Stimulated activated naive B cell treated with anti-CD40 and anti-IgM and Interleukin-4, amounts not matched to agents 10 μg/mL and 1 μg/mL and 100 μg/mL, for 72 hours (primary cell): ENCODE results near the gene SLC18A3.

Source experiments
- ATAC-seq, 2 donors: fragments of 150-1000 bp; cut with Tn5 transposase; replicated peaks; 2 replicates each; pipeline ENCODE4 v1.10.0; 2021; ENCODE audit warnings: moderate library complexity in 1 of 2
- DNase-seq: peaks from one replicate; pipeline ENCODE4 v3.0.0; 2021
- H3K27ac Mint-ChIP-seq: one replicate; pipeline ENCODE4 v1.8.0; 2022; ENCODE audit warnings: mild to moderate bottlenecking, mixed read lengths
- H3K27me3 Mint-ChIP-seq, 2 donors: one replicate each; pipeline ENCODE4 v1.8.0; 2022; ENCODE audit warnings: mixed read lengths in 2 of 2
- H3K36me3 Mint-ChIP-seq, 2 donors: one replicate each; pipeline ENCODE4 v1.8.0; 2022; ENCODE audit warnings: mixed read lengths in 2 of 2, mild to moderate bottlenecking in 1 of 2
- H3K4me1 Mint-ChIP-seq, 2 donors: one replicate each; pipeline ENCODE4 v1.8.0; 2022; ENCODE audit warnings: mixed read lengths in 2 of 2, mild to moderate bottlenecking in 1 of 2
- H3K4me3 Mint-ChIP-seq, 2 donors: one replicate each; pipeline ENCODE4 v1.8.0; 2022; ENCODE audit warnings: mild to moderate bottlenecking in 2 of 2, mixed read lengths in 2 of 2, moderate library complexity in 1 of 2
- H3K9me3 Mint-ChIP-seq, 2 donors: one replicate each; pipeline ENCODE4 v1.8.0; 2022; ENCODE audit warnings: mixed read lengths in 2 of 2, mild to moderate bottlenecking in 1 of 2

The SLC18A3 gene

DNA sequence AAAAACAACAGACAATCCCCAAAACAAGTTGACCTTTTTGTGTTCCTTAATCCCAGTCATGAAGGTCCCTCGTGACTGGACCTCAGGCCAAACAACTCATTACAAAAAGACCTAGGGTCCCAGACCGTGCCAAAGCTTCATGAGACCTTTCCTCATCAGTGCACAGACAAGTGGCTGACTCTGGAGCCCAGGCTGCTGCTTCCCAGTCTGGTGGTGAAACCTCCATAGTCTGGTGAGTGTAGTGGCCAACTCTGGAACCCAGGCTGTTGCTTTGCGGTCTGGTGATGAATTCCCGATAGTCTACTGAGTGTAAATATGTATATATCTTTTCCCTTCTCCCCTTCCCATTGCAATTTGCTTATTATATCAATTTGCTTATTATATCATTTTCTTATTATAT is 22.1 kb upstream of the SLC18A3 start:
- Mint-ChIP-seq H3K27me3 (peaks cover 32 to 37% of the 10 kb centered on the region in 2 donors), H3K27ac (no peak overlapping the region), H3K36me3 (no peaks in the 10 kb centered on the region), H3K4me1 (peaks cover under 1% of the 10 kb centered on the region in 2 donors), H3K4me3 (no peak overlapping the region), H3K9me3 (peaks cover 12 to 13% of the 10 kb centered on the region in 2 donors)
- DNase-seq (no peak), ATAC-seq (no peak)

GRCh38 chr10:49592726-49593563 is 17.2 kb upstream of the SLC18A3 start:
- Mint-ChIP-seq H3K27ac (no peak overlapping the region), H3K9me3 (peaks cover 12 to 13% of the 10 kb centered on the region in 2 donors), H3K36me3 (no peaks in the 10 kb centered on the region), H3K27me3 (peaks cover 42 to 57% of the 10 kb centered on the region in 2 donors), H3K4me1 (peaks cover 5 to 9% of the 10 kb centered on the region in 2 donors), H3K4me3 (no peak overlapping the region)
- ATAC-seq (peak; percentile 90 to 96), DNase-seq (peak; percentile 60)

- peaks cover 42 to 61% of the 10 kb centered on the region in 2 donors for H3K27me3 Mint-ChIP-seq
- H3K4me3 Mint-ChIP-seq, result no peak overlapping the region
- DNase-seq, result no peak
- H3K36me3 Mint-ChIP-seq, result no peaks in the 10 kb centered on the region
- H3K4me1 Mint-ChIP-seq, result peaks cover 5 to 9% of the 10 kb centered on the region in 2 donors
- ATAC-seq, result peak; percentile 8 to 15
- no peak overlapping the region for H3K27ac Mint-ChIP-seq
- H3K9me3 Mint-ChIP-seq, result peaks cover 11 to 12% of the 10 kb centered on the region in 2 donors
Measured at GRCh38 chr10:49593564-49593875, 16.6 kb upstream of the SLC18A3 start.

GRCh38 chr10:49593998-49594397 is 16.1 kb upstream of the SLC18A3 start:
- Mint-ChIP-seq H3K36me3 (no peaks in the 10 kb centered on the region), H3K4me1 (peaks cover 5 to 9% of the 10 kb centered on the region in 2 donors), H3K27me3 (peaks cover 42 to 63% of the 10 kb centered on the region in 2 donors), H3K9me3 (peaks cover 10 to 12% of the 10 kb centered on the region in 2 donors), H3K27ac (no peak overlapping the region), H3K4me3 (no peak overlapping the region)
- DNase-seq (no peak), ATAC-seq (no peak)

- Mint-ChIP-seq H3K36me3 (no peaks in the 10 kb centered on the region), H3K4me3 (no peak overlapping the region), H3K27ac (no peak overlapping the region), H3K9me3 (peaks cover 5 to 6% of the 10 kb centered on the region in 2 donors), H3K4me1 (peaks cover 5 to 9% of the 10 kb centered on the region in 2 donors), H3K27me3 (peaks cover 42 to 66% of the 10 kb centered on the region in 2 donors)
- no peak for ATAC-seq
- no peak for DNase-seq
Measured at GRCh38 chr10:49594594-49594993, 15.5 kb upstream of the SLC18A3 start.

GRCh38 chr10:49595003-49595712 is 15.0 kb upstream of the SLC18A3 start:
- H3K27me3 Mint-ChIP-seq, result peaks cover 42 to 68% of the 10 kb centered on the region in 2 donors
- peaks cover 5 to 9% of the 10 kb centered on the region in 2 donors for H3K4me1 Mint-ChIP-seq
- peaks cover under 1 to 1% of the 10 kb centered on the region in 2 donors for H3K9me3 Mint-ChIP-seq
- no peak overlapping the region for H3K4me3 Mint-ChIP-seq
- no peak overlapping the region for H3K27ac Mint-ChIP-seq
- no peak for DNase-seq
- ATAC-seq, result no peak
- no peaks in the 10 kb centered on the region for H3K36me3 Mint-ChIP-seq

- Mint-ChIP-seq H3K4me1 (peaks cover 5 to 9% of the 10 kb centered on the region in 2 donors), H3K36me3 (no peaks in the 10 kb centered on the region), H3K9me3 (no peaks in the 10 kb centered on the region), H3K4me3 (no peak overlapping the region), H3K27me3 (peaks cover 50 to 68% of the 10 kb centered on the region in 2 donors), H3K27ac (no peak overlapping the region)
- DNase-seq, result no peak
- no peak for ATAC-seq
Measured at GRCh38 chr10:49595713-49596492, 14.2 kb upstream of the SLC18A3 start.

DNA sequence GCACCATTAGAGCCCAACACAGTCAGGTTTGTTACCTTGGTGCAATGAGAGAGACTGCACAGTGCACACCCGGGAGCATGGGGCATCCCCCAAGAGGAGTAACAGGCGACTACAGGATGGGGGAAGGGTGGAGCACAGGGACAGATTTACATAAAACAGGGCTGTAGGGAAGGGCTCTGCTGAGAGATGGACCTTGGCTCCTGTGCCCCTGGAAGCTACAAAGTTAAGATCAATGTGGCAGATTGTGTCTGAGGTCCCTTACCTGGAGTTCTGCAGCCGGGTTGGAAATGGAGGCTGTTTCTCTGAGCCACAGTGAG is 13.7 kb upstream of the SLC18A3 start:
- ATAC-seq (no peak), DNase-seq (no peak)
- Mint-ChIP-seq H3K4me3 (no peak overlapping the region), H3K4me1 (peaks cover 5 to 9% of the 10 kb centered on the region in 2 donors), H3K27me3 (peaks cover 50 to 73% of the 10 kb centered on the region in 2 donors), H3K36me3 (no peaks in the 10 kb centered on the region), H3K9me3 (no peaks in the 10 kb centered on the region), H3K27ac (no peak overlapping the region)

GRCh38 chr10:49596836-49597235 is 13.3 kb upstream of the SLC18A3 start:
- H3K4me3 Mint-ChIP-seq, result no peak overlapping the region
- H3K4me1 Mint-ChIP-seq, result peaks cover 5 to 9% of the 10 kb centered on the region in 2 donors
- no peaks in the 10 kb centered on the region for H3K9me3 Mint-ChIP-seq

DNA sequence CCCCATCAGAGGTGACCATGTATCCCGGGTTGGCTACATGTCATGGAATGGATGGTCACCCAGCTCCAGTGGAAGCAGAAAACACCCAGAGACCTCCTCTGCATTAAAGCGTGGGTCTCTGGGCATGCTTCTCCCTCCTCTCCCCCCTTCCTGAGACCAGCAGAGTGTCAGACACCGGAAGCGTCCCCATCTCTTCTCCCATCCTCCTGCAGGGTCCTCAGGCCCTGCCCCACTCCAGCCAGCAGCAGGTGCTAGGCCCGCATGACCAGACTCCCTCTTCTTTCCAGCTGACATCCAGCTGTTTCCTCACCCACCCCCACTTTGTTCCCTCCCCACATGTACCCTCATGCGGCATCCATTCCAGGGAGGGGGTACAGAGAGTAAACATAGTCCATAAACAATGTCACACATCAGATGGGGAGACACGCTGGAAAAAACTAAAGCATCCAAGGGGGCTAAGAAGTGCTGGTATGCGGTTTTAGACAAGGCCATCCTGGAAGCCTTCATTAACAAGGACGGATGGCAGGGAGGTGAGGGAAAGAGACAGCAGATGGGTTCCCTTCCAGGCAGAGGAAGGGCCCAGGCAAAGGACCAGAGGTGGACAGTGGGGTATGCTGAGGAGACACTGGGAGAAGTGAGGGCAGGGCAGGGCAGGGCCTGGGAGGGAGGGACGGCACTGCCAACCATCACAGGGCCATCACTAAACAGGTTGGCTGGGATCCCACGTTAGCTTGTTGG is 12.5 kb upstream of the SLC18A3 start:
- H3K36me3 Mint-ChIP-seq, result no peaks in the 10 kb centered on the region
- H3K27me3 Mint-ChIP-seq, result peaks cover 46 to 70% of the 10 kb centered on the region in 2 donors
- peaks cover 5 to 9% of the 10 kb centered on the region in 2 donors for H3K4me1 Mint-ChIP-seq
- ATAC-seq, result no peak
- DNase-seq, result no peak
- H3K9me3 Mint-ChIP-seq, result no peaks in the 10 kb centered on the region
- no peak overlapping the region for H3K27ac Mint-ChIP-seq
- no peak overlapping the region for H3K4me3 Mint-ChIP-seq

More at GRCh38 chr10:49596836-49597235, 13.3 kb upstream of the SLC18A3 start:
- no peak for DNase-seq
- Mint-ChIP-seq H3K36me3 (no peaks in the 10 kb centered on the region), H3K27me3 (peaks cover 49 to 73% of the 10 kb centered on the region in 2 donors), H3K27ac (no peak overlapping the region)
- no peak for ATAC-seq

DNA sequence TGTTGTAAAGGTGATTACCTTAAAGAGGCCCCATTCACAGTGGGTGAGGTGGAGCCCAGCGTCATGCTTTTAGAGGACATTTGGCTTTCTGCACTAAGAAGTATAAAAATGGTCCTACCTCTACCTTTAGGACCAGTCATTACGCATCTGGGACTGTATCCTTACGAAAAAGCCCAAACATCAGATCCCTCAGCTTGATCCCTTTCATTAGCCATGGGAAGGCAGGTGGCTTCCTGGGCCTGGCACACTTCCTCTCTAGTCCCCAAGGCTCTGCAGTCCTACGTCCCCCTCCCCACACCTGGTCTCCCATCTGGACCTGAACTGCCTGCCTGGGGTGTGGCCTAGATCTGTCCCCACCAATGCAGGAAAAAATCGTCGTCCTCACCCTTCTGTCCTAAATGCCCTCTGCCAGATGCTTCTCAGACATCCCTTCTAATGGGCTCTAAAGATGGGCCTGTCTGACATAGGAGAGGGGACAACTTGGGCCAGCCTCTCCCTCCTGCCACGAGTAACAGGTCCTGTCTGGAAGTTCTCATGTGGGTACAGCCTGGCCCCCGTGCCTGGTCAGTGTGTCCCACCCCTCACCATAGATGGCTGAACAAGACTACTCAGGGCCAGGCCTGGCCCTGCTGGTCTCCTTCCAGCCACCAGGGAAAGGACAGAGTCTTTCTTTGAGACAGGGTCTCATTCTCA is 11.8 kb upstream of the SLC18A3 start:
- H3K4me3 Mint-ChIP-seq, result no peak overlapping the region
- no peaks in the 10 kb centered on the region for H3K36me3 Mint-ChIP-seq
- H3K4me1 Mint-ChIP-seq, result peaks cover 1 to 5% of the 10 kb centered on the region in 2 donors
- H3K9me3 Mint-ChIP-seq, result no peaks in the 10 kb centered on the region
- DNase-seq (no peak), ATAC-seq (no peak)
- peaks cover 45 to 72% of the 10 kb centered on the region in 2 donors for H3K27me3 Mint-ChIP-seq
- no peak overlapping the region for H3K27ac Mint-ChIP-seq

DNA sequence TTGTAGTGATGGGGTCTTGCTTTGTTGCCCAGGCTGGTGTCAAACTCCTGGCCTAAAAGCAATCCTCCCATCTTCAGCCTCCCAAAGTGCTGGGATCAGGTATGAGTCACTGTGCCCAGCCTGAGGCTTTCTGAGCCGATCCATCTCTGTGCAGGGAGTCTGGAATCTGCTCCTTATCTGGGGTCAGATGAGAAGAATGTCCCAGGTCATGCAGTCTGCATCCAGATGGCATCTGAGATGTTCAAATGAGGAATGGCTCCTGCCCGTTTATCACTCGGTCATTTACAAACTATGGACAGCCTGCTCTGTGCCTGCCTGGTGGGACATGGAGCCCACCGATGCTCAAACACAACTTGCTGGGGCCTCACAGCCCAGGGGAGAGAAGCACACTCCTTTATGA is 11.1 kb upstream of the SLC18A3 start:
- peaks cover 46 to 78% of the 10 kb centered on the region in 2 donors for H3K27me3 Mint-ChIP-seq
- peaks cover 0 to 1% of the 10 kb centered on the region in 2 donors for H3K4me1 Mint-ChIP-seq
- no peak overlapping the region for H3K27ac Mint-ChIP-seq
- H3K9me3 Mint-ChIP-seq, result no peaks in the 10 kb centered on the region
- DNase-seq (no peak), ATAC-seq (no peak)
- no peak overlapping the region for H3K4me3 Mint-ChIP-seq
- H3K36me3 Mint-ChIP-seq, result no peaks in the 10 kb centered on the region

DNA sequence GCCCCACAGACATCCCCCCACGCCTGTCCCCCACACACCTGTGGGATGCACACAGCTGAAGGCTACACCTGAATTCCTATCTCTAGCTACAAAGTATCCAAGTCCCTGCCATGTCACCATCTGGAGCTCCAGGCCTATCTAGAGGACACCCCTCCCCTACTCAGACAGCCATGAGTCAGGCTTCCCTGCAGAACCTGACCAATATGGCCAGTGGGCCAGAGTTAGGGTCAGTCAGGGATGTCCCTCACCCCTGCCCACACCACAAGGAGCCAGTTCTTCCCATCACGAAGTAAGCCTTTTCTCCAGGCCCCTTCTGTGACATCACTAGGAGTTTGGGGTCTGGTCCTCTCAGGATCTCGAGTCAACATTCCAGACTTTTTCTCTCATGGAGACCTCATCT is 10.6 kb upstream of the SLC18A3 start:
- ATAC-seq (no peak), DNase-seq (no peak)
- Mint-ChIP-seq H3K27me3 (peaks cover 45 to 82% of the 10 kb centered on the region in 2 donors), H3K27ac (no peak overlapping the region), H3K4me1 (peaks cover 0 to under 1% of the 10 kb centered on the region in 2 donors), H3K9me3 (no peaks in the 10 kb centered on the region), H3K36me3 (no peaks in the 10 kb centered on the region), H3K4me3 (no peak overlapping the region)
